ENCODE data around the gene MED14.

MED14 gene

GRCh38 chrX:40705658-40706312 lies 29.6 kb downstream of the MED14 start:
- no CpG with 5 or more reads among the region's 5 CpGs for WGBS (ENCODE audit: insufficient coverage, insufficient read length)
- Histone ChIP-seq H3K27ac (ENCODE audit: low read length) (no peak overlapping the region), H3K9me3 (ENCODE audit: control insufficient read depth, insufficient read depth, low read length) (no peaks in the 10 kb centered on the region), H3K36me3 (ENCODE audit: control insufficient read depth, insufficient read depth, low read length) (peaks cover 2% of the 10 kb centered on the region; the same call in 1 of the 2 replicates), H3K4me3 (ENCODE audit: low read length) (no peak overlapping the region), H3K4me1 (ENCODE audit: control insufficient read depth, insufficient read depth, low read length) (no peaks in the 10 kb centered on the region), H3K27me3 (ENCODE audit: control insufficient read depth, insufficient read depth, low read length) (no peaks in the 10 kb centered on the region)
- DNase-seq (ENCODE audit: low read depth, low spot score) = no peak

DNA sequence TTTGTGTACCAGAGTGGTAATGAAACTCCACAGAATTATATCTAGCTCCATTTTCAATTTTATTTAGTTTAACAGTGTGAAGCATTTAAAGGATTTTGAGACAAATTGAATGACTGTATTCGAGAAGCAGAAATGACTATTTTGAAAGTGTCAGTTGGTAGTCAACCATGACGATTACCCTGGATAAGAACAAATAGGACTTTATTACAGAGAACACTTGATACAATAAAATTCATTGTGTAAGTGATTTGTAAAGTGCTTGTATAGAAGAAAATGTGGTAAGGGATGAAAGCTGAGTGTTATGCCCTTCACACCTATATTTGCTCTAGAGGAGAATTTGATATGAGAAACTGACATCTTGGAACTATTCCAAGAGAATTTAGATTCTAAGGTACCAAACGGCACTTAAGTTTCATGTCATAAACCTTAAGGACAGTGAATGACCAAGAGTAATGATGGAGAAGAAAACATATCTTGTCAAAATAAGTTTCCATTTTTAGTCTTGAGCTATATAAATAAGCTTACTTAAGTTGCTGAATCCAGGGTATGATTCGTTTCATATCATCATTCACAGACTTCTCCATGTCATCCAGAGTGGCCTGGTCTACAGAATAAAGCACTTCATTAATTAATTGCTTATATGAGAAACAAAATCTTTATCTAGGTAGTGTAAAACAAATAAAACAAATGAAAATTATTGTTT lies 34.6 kb downstream of the MED14 start:
- no peak overlapping the region for H3K27ac ChIP-seq (ENCODE audit: low read length)
- H3K9me3 ChIP-seq (ENCODE audit: control insufficient read depth, insufficient read depth, low read length) = no peaks in the 10 kb centered on the region
- H3K4me3 ChIP-seq (ENCODE audit: low read length) = no peak overlapping the region
- no peaks in the 10 kb centered on the region for H3K4me1 ChIP-seq (ENCODE audit: control insufficient read depth, insufficient read depth, low read length)
- no peak for DNase-seq (ENCODE audit: low read depth, low spot score)
- no CpG with 5 or more reads among the region's 4 CpGs for WGBS (ENCODE audit: insufficient coverage, insufficient read length)
- H3K27me3 ChIP-seq (ENCODE audit: control insufficient read depth, insufficient read depth, low read length) = no peaks in the 10 kb centered on the region
- H3K36me3 ChIP-seq (ENCODE audit: control insufficient read depth, insufficient read depth, low read length) = no peaks in the 10 kb centered on the region; the same call in 1 of the 2 replicates

GRCh38 chrX:40698851-40699250 lies 36.5 kb downstream of the MED14 start:
- no peaks in the 10 kb centered on the region for H3K27me3 ChIP-seq (ENCODE audit: control insufficient read depth, insufficient read depth, low read length)
- no peaks in the 10 kb centered on the region for H3K9me3 ChIP-seq (ENCODE audit: control insufficient read depth, insufficient read depth, low read length)
- no peak for DNase-seq (ENCODE audit: low read depth, low spot score)
- H3K4me1 ChIP-seq (ENCODE audit: control insufficient read depth, insufficient read depth, low read length) = no peaks in the 10 kb centered on the region; the same call in 1 of the 2 replicates
- no peak overlapping the region for H3K27ac ChIP-seq (ENCODE audit: low read length)
- no peaks in the 10 kb centered on the region; the same call in 1 of the 2 replicates for H3K36me3 ChIP-seq (ENCODE audit: control insufficient read depth, insufficient read depth, low read length)
- WGBS (ENCODE audit: insufficient coverage, insufficient read length) = no CpG with 5 or more reads among the region's 1 CpG
- no peak overlapping the region for H3K4me3 ChIP-seq (ENCODE audit: low read length)

DNA sequence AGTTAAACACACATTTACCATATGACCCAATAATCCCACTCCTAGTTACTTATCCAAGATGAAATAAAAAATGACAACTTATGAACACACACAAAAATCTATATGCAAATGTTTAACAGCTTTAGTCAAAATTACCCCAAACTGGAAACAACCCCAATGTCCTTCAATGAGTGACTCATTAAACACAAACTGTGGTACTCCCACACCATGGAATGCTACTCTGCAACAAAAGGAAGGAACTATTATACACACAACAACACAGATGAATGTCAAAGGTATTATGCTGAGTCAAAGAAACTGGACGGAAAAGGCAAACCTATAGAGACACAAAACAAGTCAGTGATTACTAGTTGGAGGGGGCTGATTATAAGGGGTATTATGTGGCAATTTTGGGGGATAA lies 40.5 kb downstream of the MED14 start:
- no peaks in the 10 kb centered on the region for H3K27me3 ChIP-seq (ENCODE audit: control insufficient read depth, insufficient read depth, low read length)
- no peaks in the 10 kb centered on the region; the same call in 1 of the 2 replicates for H3K36me3 ChIP-seq (ENCODE audit: control insufficient read depth, insufficient read depth, low read length)
- no peak overlapping the region for H3K27ac ChIP-seq (ENCODE audit: low read length)
- no peak for DNase-seq (ENCODE audit: low read depth, low spot score)
- WGBS (ENCODE audit: insufficient coverage, insufficient read length) = no CpG with 5 or more reads among the region's 1 CpG
- H3K4me1 ChIP-seq (ENCODE audit: control insufficient read depth, insufficient read depth, low read length) = no peaks in the 10 kb centered on the region; the same call in 1 of the 2 replicates
- H3K9me3 ChIP-seq (ENCODE audit: control insufficient read depth, insufficient read depth, low read length) = no peaks in the 10 kb centered on the region
- H3K4me3 ChIP-seq (ENCODE audit: low read length) = no peak overlapping the region

- no peak overlapping the region for H3K27ac ChIP-seq (ENCODE audit: low read length)
- no peaks in the 10 kb centered on the region for H3K9me3 ChIP-seq (ENCODE audit: control insufficient read depth, insufficient read depth, low read length)
- H3K36me3 ChIP-seq (ENCODE audit: control insufficient read depth, insufficient read depth, low read length) = peaks cover 7% of the 10 kb centered on the region; the same call in 1 of the 2 replicates
- H3K4me3 ChIP-seq (ENCODE audit: low read length) = no peak overlapping the region
- DNase-seq (ENCODE audit: low read depth, low spot score) = no peak
- no peaks in the 10 kb centered on the region for H3K27me3 ChIP-seq (ENCODE audit: control insufficient read depth, insufficient read depth, low read length)
- no peaks in the 10 kb centered on the region; the same call in 1 of the 2 replicates for H3K4me1 ChIP-seq (ENCODE audit: control insufficient read depth, insufficient read depth, low read length)
These were observed 46.4 kb downstream of the MED14 start for GRCh38 chrX:40688929-40689328.

- Histone ChIP-seq H3K4me1 (ENCODE audit: control insufficient read depth, insufficient read depth, low read length) (no peaks in the 10 kb centered on the region), H3K9me3 (ENCODE audit: control insufficient read depth, insufficient read depth, low read length) (no peaks in the 10 kb centered on the region), H3K27ac (ENCODE audit: low read length) (no peak overlapping the region), H3K27me3 (ENCODE audit: control insufficient read depth, insufficient read depth, low read length) (no peaks in the 10 kb centered on the region), H3K36me3 (ENCODE audit: control insufficient read depth, insufficient read depth, low read length) (peaks cover 7% of the 10 kb centered on the region; the same call in 1 of the 2 replicates), H3K4me3 (ENCODE audit: low read length) (no peak overlapping the region)
- 100% methylated on average over 2 of the region's 3 CpGs for WGBS (ENCODE audit: insufficient coverage, insufficient read length)
- no peak for DNase-seq (ENCODE audit: low read depth, low spot score)
These were observed 48.2 kb downstream of the MED14 start for GRCh38 chrX:40687169-40687568.

GRCh38 chrX:40685362-40685918 lies 49.9 kb downstream of the MED14 start:
- no peak overlapping the region for H3K4me3 ChIP-seq (ENCODE audit: low read length)
- no CpG with 5 or more reads among the region's 4 CpGs for WGBS (ENCODE audit: insufficient coverage, insufficient read length)
- peaks cover 7% of the 10 kb centered on the region; the same call in 1 of the 2 replicates for H3K36me3 ChIP-seq (ENCODE audit: control insufficient read depth, insufficient read depth, low read length)

DNA sequence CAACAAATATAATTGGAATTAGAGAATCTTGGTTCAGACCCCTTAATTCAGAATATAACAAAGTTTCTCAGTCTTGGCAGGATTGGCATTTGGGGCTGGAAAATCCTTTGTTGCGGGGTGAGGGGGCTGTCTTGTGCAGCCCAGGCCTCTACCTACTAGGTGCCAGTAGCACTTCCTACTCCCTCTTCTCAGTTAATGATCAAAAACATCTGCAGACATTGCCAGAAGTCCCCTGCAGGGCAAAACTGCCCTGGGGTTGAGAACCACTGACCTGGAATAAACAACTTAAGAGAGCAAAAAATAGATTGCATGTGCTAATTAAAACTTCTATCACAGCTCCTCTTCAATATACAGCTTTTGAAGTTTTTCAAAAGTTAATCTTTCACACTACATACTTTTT lies 51.2 kb downstream of the MED14 start:
- Histone ChIP-seq H3K36me3 (ENCODE audit: control insufficient read depth, insufficient read depth, low read length) (peaks cover 12% of the 10 kb centered on the region; the same call in 1 of the 2 replicates), H3K27ac (ENCODE audit: low read length) (no peak overlapping the region), H3K4me3 (ENCODE audit: low read length) (no peak overlapping the region), H3K27me3 (ENCODE audit: control insufficient read depth, insufficient read depth, low read length) (no peaks in the 10 kb centered on the region), H3K4me1 (ENCODE audit: control insufficient read depth, insufficient read depth, low read length) (no peaks in the 10 kb centered on the region), H3K9me3 (ENCODE audit: control insufficient read depth, insufficient read depth, low read length) (no peaks in the 10 kb centered on the region)
- no CpG with 5 or more reads among the region's 1 CpG for WGBS (ENCODE audit: insufficient coverage, insufficient read length)
- DNase-seq (ENCODE audit: low read depth, low spot score) = no peak

More at GRCh38 chrX:40685362-40685918, 49.9 kb downstream of the MED14 start:
- Histone ChIP-seq H3K27me3 (ENCODE audit: control insufficient read depth, insufficient read depth, low read length) (no peaks in the 10 kb centered on the region), H3K27ac (ENCODE audit: low read length) (no peak overlapping the region), H3K9me3 (ENCODE audit: control insufficient read depth, insufficient read depth, low read length) (no peaks in the 10 kb centered on the region), H3K4me1 (ENCODE audit: control insufficient read depth, insufficient read depth, low read length) (no peaks in the 10 kb centered on the region)
- no peak for DNase-seq (ENCODE audit: low read depth, low spot score)

DNA sequence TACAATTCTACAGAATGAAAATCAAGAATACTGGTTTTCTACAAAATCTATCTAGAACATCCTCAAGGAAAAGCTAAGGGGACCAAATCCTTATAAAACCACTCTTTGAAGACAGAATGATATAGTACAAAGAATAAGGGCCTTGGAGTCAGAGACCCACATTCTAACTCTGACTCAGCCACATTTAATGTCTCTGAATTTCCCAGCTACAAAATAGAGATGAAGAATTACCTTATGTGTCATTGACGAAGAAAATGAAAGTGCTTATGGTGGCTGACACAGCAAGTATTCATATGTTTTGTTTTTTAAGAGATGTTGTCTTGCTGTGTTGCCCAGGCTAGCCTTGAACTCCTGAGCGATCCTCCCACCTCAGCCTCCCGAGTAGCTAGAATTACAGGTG lies 52.1 kb downstream of the MED14 start:
- no peak overlapping the region for H3K27ac ChIP-seq (ENCODE audit: low read length)
- DNase-seq (ENCODE audit: low read depth, low spot score) = no peak
- H3K4me1 ChIP-seq (ENCODE audit: control insufficient read depth, insufficient read depth, low read length) = no peaks in the 10 kb centered on the region
- H3K9me3 ChIP-seq (ENCODE audit: control insufficient read depth, insufficient read depth, low read length) = no peaks in the 10 kb centered on the region
- no peaks in the 10 kb centered on the region for H3K27me3 ChIP-seq (ENCODE audit: control insufficient read depth, insufficient read depth, low read length)
- no peak overlapping the region for H3K4me3 ChIP-seq (ENCODE audit: low read length)
- H3K36me3 ChIP-seq (ENCODE audit: control insufficient read depth, insufficient read depth, low read length) = peaks cover 11% of the 10 kb centered on the region; the same call in 1 of the 2 replicates
- WGBS (ENCODE audit: insufficient coverage, insufficient read length) = no CpG with 5 or more reads among the region's 3 CpGs

DNA sequence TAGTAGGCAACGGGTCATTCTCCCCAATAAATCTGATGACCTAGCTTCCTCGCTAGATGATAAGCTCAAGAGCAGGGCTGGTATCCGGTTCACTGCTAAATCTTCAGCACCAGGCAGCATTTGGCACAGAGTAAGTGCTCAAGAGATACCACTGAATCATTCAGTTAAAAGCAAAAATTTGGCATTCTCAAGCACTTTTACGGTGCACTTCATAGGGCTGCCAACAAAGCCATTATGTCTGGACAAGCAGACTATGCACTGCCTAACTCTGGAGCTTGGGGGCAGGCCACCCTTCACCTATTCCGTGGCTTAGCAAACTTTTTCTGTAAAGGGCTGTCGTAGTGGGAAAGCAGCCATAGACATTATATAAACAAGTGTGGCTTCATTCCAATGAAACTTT lies 64.2 kb downstream of the MED14 start:
- H3K4me1 ChIP-seq (ENCODE audit: control insufficient read depth, insufficient read depth, low read length) = no peaks in the 10 kb centered on the region
- WGBS (ENCODE audit: insufficient coverage, insufficient read length) = no CpG with 5 or more reads among the region's 6 CpGs
- DNase-seq (ENCODE audit: low read depth, low spot score) = no peak
- H3K27me3 ChIP-seq (ENCODE audit: control insufficient read depth, insufficient read depth, low read length) = no peaks in the 10 kb centered on the region
- no peak overlapping the region for H3K4me3 ChIP-seq (ENCODE audit: low read length)
- H3K9me3 ChIP-seq (ENCODE audit: control insufficient read depth, insufficient read depth, low read length) = no peaks in the 10 kb centered on the region
- H3K36me3 ChIP-seq (ENCODE audit: control insufficient read depth, insufficient read depth, low read length) = peaks cover 10% of the 10 kb centered on the region; the same call in 1 of the 2 replicates
- H3K27ac ChIP-seq (ENCODE audit: low read length) = no peak overlapping the region
